Jurkat, Clone E6-1 (cell line): Measurements from ENCODE around the gene GRPEL2.

Experiments
- DNase-seq: peaks from one replicate; pipeline ENCODE4 v3.0.0-alpha.2; 2011; ENCODE audit warnings: low read depth, low spot score
- H3K4me3 ChIP-seq: 2 replicates; pipeline ENCODE4 v1.5.1; 2011; ENCODE audit warnings: mild to moderate bottlenecking, low read length, control low read depth, moderate library complexity

GRPEL2 gene

DNA sequence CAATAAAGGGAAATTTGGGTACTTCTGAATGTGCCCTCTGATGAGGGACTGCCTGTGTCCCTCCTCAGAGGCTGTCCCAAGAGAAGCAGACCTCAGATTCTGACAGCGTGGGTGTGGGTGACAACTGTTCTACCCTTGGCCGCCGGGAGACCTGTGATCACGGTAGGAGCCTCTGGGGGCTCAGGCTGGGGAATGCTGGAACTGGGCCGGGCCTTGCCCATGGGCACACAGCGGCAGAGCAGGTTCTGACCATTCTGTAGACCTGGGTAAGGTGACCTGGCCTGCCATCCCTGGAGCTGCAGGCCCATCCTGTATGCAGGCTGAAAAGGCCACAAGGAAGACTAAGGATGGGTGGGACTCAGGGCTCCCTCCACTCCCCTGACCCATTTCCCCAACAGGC is 29.5 kb upstream of the GRPEL2 start:
- H3K4me3 ChIP-seq = no peak overlapping the region
- DNase-seq = no peak

- peak; percentile 22 for DNase-seq
- H3K4me3 ChIP-seq = no peak overlapping the region
Measured at GRCh38 chr5:149317281-149318048, 27.8 kb upstream of the GRPEL2 start.

- DNase-seq = no peak
- H3K4me3 ChIP-seq = no peak overlapping the region
Measured at GRCh38 chr5:149319174-149319573, 26.1 kb upstream of the GRPEL2 start.

DNA sequence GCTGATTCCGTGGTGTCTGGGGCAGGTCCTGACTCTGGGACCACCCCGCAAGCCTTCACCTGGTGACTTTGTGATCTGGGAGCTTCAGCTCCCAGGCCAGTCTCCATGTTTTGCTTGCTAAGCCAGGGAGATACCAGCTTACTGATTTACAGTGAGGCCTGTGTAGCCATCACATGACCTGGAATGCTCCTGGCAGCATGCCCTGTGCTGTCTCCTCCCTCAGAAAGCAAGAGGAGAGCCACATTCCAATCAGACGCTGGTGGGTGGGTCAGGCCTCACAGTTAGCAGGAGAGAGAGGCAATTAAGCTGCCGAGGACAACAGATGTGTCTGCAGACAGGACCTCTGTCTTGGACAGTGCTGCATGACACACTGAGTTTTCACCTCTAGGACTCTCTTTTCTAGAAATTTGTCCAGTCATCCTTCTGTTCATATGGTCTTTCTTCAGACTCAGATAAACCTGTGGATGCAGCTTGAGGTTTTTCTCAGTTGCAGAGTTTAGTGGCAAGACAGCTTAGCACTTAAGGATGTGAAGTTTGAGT is 24.4 kb upstream of the GRPEL2 start:
- no peak overlapping the region for H3K4me3 ChIP-seq
- no peak for DNase-seq

DNA sequence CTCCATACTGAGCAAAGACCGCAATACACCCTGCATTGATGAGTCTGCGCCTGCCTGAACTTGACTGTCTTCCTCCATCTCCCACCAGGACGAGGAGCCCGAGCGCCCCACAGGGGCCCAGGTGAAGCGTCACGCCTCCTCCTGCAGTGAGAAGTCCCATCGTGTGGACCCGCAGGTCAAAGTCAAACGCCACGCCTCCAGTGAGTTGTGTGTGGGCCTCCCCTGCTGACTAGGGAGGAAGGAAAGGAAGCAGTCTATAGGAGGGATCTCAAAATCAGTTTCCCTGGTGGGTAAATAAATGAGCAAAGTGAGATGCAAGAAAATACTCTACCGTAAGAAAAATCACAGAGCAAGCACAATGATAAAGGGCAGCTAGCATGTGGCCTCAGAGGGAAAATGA is 22.8 kb upstream of the GRPEL2 start:
- DNase-seq = no peak
- H3K4me3 ChIP-seq = no peak overlapping the region

DNA sequence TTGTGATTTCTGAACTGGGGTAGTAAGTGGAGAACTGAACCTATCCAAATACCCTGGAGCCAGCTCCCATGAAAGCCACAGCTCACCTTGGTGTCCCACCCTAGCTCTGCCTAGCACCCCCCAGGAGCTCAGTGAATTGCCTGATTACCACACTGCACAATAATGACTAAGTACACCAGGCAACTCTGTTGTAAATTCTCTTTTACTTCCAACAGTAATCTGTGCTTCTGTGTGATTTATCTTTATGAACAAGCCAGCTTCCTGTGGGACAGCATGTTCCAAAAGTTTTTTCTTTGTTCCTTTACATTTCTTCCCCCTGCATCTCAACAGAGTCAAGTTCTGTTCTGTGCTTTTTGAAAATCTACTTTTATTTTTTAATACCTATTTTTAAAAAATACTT is 22.1 kb upstream of the GRPEL2 start:
- no peak overlapping the region for H3K4me3 ChIP-seq
- no peak for DNase-seq

DNA sequence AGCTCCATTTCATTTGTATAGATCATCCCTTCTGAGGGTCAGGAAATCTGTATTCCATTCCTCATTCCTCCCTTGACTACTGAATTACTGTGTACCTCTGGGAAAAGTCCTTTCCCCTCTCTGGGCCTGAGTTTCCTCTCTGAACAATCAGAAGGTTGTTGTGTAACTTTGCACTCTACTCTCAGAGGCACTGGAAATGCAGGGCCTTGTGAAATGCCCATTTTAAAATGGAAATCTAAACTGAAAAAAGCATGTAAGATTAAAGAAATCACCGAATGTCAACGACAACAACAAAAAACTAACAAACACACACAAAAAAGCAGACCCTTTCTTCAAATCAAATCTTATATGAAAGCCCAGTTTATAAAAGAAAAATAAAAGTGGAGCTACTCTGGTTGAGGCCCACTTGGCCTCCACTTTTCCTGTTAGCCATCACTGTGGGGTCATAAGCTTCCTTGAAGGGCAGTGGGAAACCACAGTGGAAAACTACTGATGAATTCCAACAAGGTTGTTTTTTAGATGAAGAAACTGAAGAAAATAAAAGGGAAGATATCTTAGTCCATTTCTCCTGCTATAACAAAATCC is 21.6 kb upstream of the GRPEL2 start:
- DNase-seq = no peak
- no peak overlapping the region for H3K4me3 ChIP-seq

DNA sequence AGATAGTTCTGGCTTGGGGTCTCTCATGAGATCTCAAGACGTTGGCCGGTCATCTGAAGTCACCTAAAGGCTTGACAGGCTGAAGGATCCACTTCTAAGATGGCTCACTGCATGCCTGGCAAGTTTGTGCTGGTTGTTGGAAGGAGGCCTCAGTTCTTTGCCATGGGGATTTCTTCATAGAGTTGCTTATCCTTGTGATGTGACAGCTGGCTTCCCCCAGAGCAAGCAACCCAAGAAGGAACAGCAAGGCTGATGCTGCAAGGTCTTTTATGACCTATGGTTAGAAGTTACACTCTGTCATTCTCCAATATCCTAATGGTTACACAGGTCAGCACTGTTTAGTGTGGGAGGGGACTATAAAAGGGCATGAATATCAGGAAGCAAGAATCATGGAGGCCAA is 20.7 kb upstream of the GRPEL2 start:
- no peak for DNase-seq
- no peak overlapping the region for H3K4me3 ChIP-seq

DNA sequence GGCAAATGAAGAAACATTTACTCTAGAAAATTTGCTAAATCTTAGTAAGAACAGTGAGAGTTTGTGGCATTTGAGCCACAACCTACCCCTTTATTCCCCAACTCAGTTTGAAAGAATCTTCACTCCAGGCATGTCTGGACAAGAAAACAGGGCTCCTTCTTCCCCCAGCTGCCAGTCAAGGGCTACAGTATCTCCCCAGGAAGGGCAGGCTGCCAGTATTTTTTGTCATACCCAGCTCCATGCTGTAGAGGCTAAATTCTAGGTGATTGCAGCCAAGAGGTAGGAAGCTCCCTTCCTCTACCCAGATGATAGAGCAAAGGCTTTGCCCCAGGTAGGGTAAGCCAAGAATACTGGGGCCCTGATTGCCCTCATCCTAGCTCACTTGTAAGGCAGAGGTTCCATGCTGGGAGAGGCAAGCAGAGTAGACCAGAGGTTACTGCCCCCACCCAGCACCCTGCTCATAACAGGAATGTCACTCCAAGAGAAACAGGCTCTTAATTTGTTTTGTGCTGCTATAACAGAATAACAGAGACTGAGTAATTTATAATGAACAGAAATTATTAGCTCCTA is 20.0 kb upstream of the GRPEL2 start:
- no peak overlapping the region for H3K4me3 ChIP-seq
- DNase-seq = no peak

DNA sequence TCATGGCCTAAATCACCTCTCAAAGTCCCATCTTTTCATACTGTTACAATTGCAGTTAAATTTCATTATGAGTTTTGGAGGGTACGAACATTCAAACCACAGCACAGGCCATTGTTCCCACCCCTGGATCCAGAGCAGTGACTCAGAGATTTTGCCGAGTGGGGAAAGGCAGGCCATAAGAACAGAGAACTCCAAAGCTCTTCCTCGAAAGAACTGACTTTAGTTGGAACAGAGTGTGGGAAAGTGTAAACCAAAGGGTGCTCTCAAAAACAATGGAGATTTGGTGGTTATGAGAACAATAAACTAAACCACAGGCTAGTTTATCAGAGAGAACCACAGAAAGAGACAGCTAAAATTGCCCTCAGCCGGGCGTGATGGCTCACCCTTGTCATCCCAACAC is 19.4 kb upstream of the GRPEL2 start:
- DNase-seq = no peak
- no peak overlapping the region for H3K4me3 ChIP-seq

DNA sequence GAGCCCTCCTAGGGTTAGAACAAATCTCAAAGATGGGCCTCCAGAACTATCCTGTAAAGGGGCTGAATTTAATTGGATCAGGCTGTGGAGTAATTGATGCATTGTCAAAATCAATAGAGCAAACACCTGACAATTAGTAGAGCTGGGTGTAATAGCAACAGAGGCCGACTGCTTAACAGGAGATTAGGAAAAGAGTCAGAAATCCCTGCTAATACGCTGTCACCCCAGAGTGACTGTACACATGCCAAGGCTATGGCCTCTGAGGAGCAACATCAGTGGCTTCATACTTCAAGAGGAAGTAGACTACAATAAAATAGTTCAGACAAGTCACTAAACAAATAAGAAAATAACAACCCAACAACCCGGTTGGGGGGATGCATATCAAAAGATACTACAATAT is 18.7 kb upstream of the GRPEL2 start:
- H3K4me3 ChIP-seq = no peak overlapping the region
- no peak for DNase-seq

GRCh38 chr5:149328177-149328576 is 17.1 kb upstream of the GRPEL2 start:
- DNase-seq = no peak
- H3K4me3 ChIP-seq = no peak overlapping the region

- H3K4me3 ChIP-seq = no peak overlapping the region
- DNase-seq = no peak
Measured at GRCh38 chr5:149333711-149334443, 11.4 kb upstream of the GRPEL2 start.

- DNase-seq = no peak
- H3K4me3 ChIP-seq = no peak overlapping the region
Measured at GRCh38 chr5:149337736-149338135, 7.6 kb upstream of the GRPEL2 start.

DNA sequence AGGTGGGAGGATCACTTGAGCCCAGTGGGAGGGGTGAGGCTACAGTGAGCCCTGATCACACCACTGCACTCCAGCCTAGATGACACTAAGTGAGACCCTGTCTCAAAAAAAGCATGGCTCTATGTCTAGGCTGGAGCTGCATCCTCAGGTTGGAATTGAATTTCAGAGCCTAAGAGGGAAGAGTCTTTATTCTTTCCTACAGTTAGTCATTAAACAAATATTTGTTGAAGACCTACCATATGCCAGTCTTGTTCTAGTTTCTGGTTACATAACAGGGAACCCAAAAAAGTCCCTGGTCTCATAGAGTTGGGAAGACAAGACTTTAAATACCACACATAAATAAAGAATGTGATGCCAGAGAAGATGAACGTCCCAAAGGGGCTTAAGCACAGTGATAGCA is 6.9 kb upstream of the GRPEL2 start:
- H3K4me3 ChIP-seq = no peak overlapping the region
- DNase-seq = no peak

GRCh38 chr5:149340920-149341319 is 4.4 kb upstream of the GRPEL2 start:
- DNase-seq = no peak
- H3K4me3 ChIP-seq = no peak overlapping the region

GRCh38 chr5:149341876-149342275 is 3.4 kb upstream of the GRPEL2 start:
- DNase-seq = no peak
- H3K4me3 ChIP-seq = no peak overlapping the region

DNA sequence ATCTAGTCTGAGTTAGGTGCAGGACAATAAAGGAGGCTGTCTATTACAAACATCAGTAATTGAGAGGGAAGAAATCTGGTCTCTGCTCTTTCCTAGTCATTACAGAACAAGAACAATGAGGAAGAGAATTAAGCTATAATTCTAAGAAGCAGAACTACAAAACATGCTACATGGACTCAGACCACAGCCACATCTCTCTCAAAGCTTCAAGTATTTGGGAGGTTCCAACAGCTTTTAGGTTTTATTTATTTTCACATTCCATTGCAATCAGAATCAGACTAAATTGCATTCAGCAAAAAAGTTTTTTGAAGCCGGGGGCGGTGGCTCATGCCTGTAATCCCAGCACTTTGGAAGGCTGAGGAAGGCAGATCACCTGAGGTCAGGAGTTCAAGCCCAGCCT is 1.1 kb upstream of the GRPEL2 start:
- DNase-seq = no peak
- H3K4me3 ChIP-seq = no peak overlapping the region

- peak overlapping the region; percentile 95 for H3K4me3 ChIP-seq
- no peak for DNase-seq
Measured at GRCh38 chr5:149345892-149346222, 558 bp downstream of the GRPEL2 start.

- DNase-seq = no peak
- no peak overlapping the region for H3K4me3 ChIP-seq
Measured at GRCh38 chr5:149348518-149348917, 3.2 kb downstream of the GRPEL2 start.
